ENCODE measurements around the gene SLC41A2.

- TF ChIP-seq YY1 (IDR thresholded peaks at IDR 0.05; ENCODE audit: insufficient read depth, insufficient read length) (no peak), SUZ12 (IDR thresholded peaks at IDR 0.05; ENCODE audit: extremely low read depth, insufficient read depth, insufficient read length) (no peak)
Measured at GRCh38 chr12:104999347-104999685, 41.2 kb upstream of the SLC41A2 start.

All from NT2/D1 (cell line).